Lung (tissue), 12 donors: ENCODE measurements around the gene EIF1. TPM values are rescaled to one million over a fixed set of nuclear protein-coding genes. Genes with fewer than 3 reads are reported as not detected.

ENCODE experiments used
- ATAC-seq: fragments of 200-7000 bp; cut with Tn5 transposase; one replicate; pipeline ENCODE4 v1.9.1; 2020; ENCODE audit warnings: moderate number of reproducible peaks; ENCODE audit not compliant: insufficient read depth, low FRiP score
- DNase-seq, 3 donors: peaks; one replicate each; pipeline ENCODE4 v3.0.0-alpha.2; 2013 to 2017
- H3K27ac ChIP-seq, 2 donors: one replicate each; pipeline ENCODE4 v1.5.1; 2013; ENCODE audit warnings: mild to moderate bottlenecking in 2 of 2, moderate library complexity in 2 of 2, control low read depth in 1 of 2, inconsistent platforms in 1 of 2, low read depth in 1 of 2, low read length in 1 of 2
- H3K27me3 ChIP-seq, 3 donors: one replicate each; pipeline ENCODE4 v1.5.1; 2013; ENCODE audit warnings: low read length in 2 of 3; ENCODE audit not compliant: control insufficient read depth in 3 of 3, insufficient read depth in 3 of 3
- H3K36me3 ChIP-seq, 4 donors: one replicate each; pipeline ENCODE4 v1.5.1; 2013; ENCODE audit warnings: low read length in 4 of 4, mild to moderate bottlenecking in 1 of 4, moderate library complexity in 1 of 4; ENCODE audit not compliant: control insufficient read depth in 4 of 4, insufficient read depth in 4 of 4
- H3K4me1 ChIP-seq, 5 donors: one replicate each; pipeline ENCODE4 v1.5.1; 2013; ENCODE audit warnings: low read length in 5 of 5, mild to moderate bottlenecking in 2 of 5, moderate library complexity in 1 of 5; ENCODE audit not compliant: control insufficient read depth in 5 of 5, insufficient read depth in 5 of 5
- H3K4me3 ChIP-seq: one replicate; pipeline ENCODE4 v1.5.1; 2013; ENCODE audit warnings: mild to moderate bottlenecking, control low read depth, moderate library complexity
- H3K9ac ChIP-seq, 2 donors: one replicate each; pipeline ENCODE4 v1.5.1; 2013; ENCODE audit warnings: low read length in 2 of 2, control low read depth in 1 of 2; ENCODE audit not compliant: insufficient read depth in 1 of 2
- H3K9me3 ChIP-seq, 4 donors: one replicate each; pipeline ENCODE4 v1.5.1; 2013; ENCODE audit warnings: low read length in 3 of 4, mild to moderate bottlenecking in 1 of 4, moderate library complexity in 1 of 4; ENCODE audit not compliant: control insufficient read depth in 4 of 4, insufficient read depth in 3 of 4
- WGBS, 2 donors: extraction: QIAGEN DNeasy Blood & Tissue Kit; methylation state at CpG; one replicate each; pipeline ENCODE4 v1.1.7; 2013; 5-methylcytosine and 5-hydroxymethylcytosine counted together
- polyA plus RNA-seq, 2 donors: library from polyadenylated mRNA; stranded (reverse); fragments of 200-250 nt; gene quantifications; one replicate each; pipeline ENCODE4 v1.2.1, GENCODE V29; 2013
- total RNA-seq, 2 donors: library from RNA; depleted of rRNA in 1 of 2; stranded (reverse); fragments of >200 nt in 1 of 2; gene quantifications; one replicate each; pipeline ENCODE4 v1.2.1, GENCODE V29; 2014 to 2021
- TF ChIP-seq, protein P1 (sequence below): IDR thresholded peaks from 2 replicates; pipeline ENCODE4 v1.5.1; 2012; ENCODE audit warnings: mild to moderate bottlenecking; ENCODE audit errors: control extremely low read depth, extremely low read depth
- donor health status: control.
- donor health status: control.
- donor health status: Bipolar disorder and iron deficiency.
- donor health status: healthy.
- donor health status: DM: yes; HTN: yes; CAD: no.

The EIF1 gene
- total and polyA plus RNA-seq, 4 donors, result 381 to 872 (median 676) TPM

GRCh38 chr17:41735744-41736143, 47.1 kb downstream of the EIF1 start:
- DNase-seq, result no peak
- 86 to 96% methylated on average over 4 of the region's 4 CpGs for WGBS, 2 donors
- H3K27ac ChIP-seq, result no peak overlapping the region
- H3K9ac ChIP-seq, result no peak overlapping the region
- H3K36me3 ChIP-seq, result no peaks in the 10 kb centered on the region
- peaks cover 0 to 16% (median 5%) of the 10 kb centered on the region in 5 donors for H3K4me1 ChIP-seq
- H3K9me3 ChIP-seq, result no peaks in the 10 kb centered on the region
- peaks cover 0 to 55% (median 54%) of the 10 kb centered on the region in 3 donors for H3K27me3 ChIP-seq
- no peak for ATAC-seq
- no peak overlapping the region for H3K4me3 ChIP-seq
- TF ChIP-seq, protein P1, sequence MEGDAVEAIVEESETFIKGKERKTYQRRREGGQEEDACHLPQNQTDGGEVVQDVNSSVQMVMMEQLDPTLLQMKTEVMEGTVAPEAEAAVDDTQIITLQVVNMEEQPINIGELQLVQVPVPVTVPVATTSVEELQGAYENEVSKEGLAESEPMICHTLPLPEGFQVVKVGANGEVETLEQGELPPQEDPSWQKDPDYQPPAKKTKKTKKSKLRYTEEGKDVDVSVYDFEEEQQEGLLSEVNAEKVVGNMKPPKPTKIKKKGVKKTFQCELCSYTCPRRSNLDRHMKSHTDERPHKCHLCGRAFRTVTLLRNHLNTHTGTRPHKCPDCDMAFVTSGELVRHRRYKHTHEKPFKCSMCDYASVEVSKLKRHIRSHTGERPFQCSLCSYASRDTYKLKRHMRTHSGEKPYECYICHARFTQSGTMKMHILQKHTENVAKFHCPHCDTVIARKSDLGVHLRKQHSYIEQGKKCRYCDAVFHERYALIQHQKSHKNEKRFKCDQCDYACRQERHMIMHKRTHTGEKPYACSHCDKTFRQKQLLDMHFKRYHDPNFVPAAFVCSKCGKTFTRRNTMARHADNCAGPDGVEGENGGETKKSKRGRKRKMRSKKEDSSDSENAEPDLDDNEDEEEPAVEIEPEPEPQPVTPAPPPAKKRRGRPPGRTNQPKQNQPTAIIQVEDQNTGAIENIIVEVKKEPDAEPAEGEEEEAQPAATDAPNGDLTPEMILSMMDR, result no peak

DNA sequence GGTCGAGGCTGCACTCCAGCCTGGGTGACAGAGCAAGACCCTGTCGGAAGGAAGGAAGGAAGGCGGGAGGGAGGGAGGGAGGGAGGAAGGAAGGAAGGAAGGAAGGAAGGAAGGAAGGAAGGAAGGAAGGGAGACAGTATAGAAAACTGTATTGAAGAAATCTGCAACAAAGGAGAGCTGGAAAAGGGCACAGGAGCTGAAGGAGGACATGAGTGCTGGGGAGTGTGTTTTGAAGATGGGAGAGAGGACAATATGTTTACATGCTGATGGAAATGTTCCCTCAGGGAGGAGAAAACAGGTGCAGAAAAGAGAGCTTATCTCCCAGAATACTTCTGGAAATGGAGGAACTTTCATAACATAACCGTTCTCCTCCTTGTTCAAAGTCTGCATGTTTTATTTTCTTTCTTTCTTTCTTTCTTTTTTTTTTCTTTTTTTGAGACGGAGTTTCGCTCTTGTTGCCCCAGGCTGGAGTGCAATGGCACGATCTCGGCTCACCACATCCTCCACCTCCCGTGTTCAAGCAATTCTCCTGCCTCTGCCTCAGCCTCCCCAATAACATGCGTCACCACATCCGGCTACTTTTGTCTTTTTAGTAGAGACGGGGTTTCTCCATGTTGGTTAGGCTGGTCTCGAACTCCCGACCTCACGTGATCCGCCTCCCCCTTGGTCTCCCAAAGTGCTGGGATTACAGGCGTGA, 48.4 kb downstream of the EIF1 start:
- H3K9ac ChIP-seq, result no peak overlapping the region
- H3K27me3 ChIP-seq, result peaks cover 0 to 47% (median 43%) of the 10 kb centered on the region in 3 donors
- H3K4me3 ChIP-seq, result no peak overlapping the region
- H3K27ac ChIP-seq, result no peak overlapping the region
- H3K9me3 ChIP-seq, result no peaks in the 10 kb centered on the region
- peaks cover 0 to 16% (median 5%) of the 10 kb centered on the region in 5 donors for H3K4me1 ChIP-seq
- no peaks in the 10 kb centered on the region for H3K36me3 ChIP-seq
- TF ChIP-seq, protein P1, result no peak
- DNase-seq (no peak), ATAC-seq (no peak)
- 67 to 74% methylated on average over 17 of the region's 17 CpGs for WGBS, 2 donors

DNA sequence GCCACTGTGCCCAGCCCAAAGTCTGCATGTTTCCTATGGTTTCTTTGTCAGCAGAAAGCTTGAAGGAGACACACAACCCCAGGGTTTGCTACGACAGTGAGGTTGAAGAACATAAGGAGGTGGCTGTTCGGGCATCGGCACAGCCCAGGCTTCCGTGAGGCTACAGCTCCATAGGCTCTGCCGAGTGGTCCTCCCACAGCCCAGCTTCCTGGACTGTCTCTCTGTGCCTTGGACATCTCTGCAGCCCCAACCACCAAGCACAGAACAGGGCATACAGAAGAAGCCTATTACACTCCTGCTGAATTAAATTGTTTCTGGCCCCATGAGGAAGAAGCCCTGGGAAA, 49.0 kb downstream of the EIF1 start:
- 32 to 44% methylated on average over 5 of the region's 5 CpGs for WGBS, 2 donors
- Histone ChIP-seq H3K9ac (no peak overlapping the region), H3K27ac (no peak overlapping the region), H3K27me3 (peaks cover 0 to 43% (median 38%) of the 10 kb centered on the region in 3 donors), H3K36me3 (no peaks in the 10 kb centered on the region), H3K4me1 (peaks cover 0 to 16% (median 5%) of the 10 kb centered on the region in 5 donors), H3K9me3 (no peaks in the 10 kb centered on the region), H3K4me3 (no peak overlapping the region)
- TF ChIP-seq, protein P1, result no peak
- ATAC-seq (no peak), DNase-seq (no peak)
